GM19397 (cell line): Measurements from ENCODE around the gene C14orf132.

Source experiments
- ATAC-seq: cut with Tn5 transposase; IDR thresholded peaks from one replicate; pipeline ENCODE4 v1.9.1; 2021; ENCODE audit warnings: mild to moderate bottlenecking, moderate library complexity; ENCODE audit not compliant: unreplicated experiment

The C14orf132 gene

DNA sequence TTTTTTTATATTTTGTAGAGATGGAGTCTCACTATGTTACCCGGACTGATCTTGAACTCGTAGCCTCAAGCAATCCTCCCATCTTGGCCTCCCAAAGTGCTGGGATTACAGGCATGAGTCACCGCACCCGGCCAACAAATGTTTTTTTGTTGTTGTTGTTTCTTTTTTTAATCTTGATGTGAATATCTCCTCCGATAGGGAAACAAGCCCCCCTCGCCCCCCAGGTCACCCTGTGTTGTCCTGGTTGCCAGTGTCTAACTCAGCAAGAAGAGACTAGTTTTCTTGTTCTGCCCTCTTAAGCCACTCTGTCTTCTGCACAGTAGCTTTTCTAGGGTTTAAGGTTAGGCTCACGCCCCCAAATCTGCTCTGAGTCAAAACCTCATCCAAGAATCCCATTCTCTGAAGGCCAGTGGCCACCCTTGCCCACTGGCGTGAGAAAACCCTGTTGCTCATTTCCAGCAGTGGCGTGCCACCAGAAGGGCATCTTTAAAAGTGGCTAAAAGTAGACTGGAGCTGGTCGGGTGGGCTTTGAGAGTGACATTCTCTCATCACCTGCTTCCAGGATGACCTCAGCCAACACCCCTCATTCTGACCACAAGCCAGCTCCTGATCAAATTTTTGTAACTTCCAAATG is 42.7 kb downstream of the C14orf132 start:
- ATAC-seq: no peak

- no peak for ATAC-seq
Measured at GRCh38 chr14:96082420-96083300, 43.5 kb downstream of the C14orf132 start.

- no peak for ATAC-seq
Measured at GRCh38 chr14:96083667-96084320, 44.6 kb downstream of the C14orf132 start.

DNA sequence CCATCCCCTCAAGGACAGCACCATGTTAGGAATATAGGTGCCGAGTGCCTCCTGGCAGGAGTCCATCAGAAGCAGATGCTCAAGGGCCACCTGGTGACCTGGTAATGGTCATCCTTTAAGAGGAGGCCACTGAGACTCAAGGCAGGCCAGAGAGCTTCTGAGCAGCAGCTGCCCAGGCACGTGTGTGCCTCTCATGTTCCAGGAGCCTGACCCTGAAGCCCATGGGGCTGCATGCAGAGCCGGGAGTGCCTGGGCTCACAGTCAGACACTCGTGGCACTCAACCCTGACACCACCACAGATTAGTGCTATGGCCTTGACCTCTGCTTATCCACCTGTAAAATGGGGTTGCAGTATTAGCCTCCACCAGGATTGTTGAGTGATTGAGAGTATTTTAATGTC is 45.6 kb downstream of the C14orf132 start:
- ATAC-seq: no peak

DNA sequence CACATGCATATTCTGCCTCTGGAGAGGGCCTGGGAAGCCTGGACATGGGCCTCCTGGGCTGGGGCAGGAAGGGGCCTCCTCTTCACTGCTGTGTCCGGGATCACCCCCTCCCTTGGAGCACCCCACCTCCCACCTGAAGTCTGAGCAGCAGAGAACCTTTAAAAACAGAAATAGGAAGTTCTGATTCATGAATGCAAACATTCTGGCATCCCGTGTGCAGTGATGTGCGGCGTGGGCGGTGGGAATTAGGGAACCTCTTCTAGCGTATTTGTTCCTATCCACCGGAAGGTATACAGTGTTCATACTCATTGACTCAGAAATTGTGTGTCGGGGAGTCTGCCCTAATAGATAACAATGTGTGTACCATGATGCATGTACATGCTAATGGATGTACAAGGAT is 46.2 kb downstream of the C14orf132 start:
- ATAC-seq: no peak

GRCh38 chr14:96086032-96086431 is 46.9 kb downstream of the C14orf132 start:
- no peak for ATAC-seq

DNA sequence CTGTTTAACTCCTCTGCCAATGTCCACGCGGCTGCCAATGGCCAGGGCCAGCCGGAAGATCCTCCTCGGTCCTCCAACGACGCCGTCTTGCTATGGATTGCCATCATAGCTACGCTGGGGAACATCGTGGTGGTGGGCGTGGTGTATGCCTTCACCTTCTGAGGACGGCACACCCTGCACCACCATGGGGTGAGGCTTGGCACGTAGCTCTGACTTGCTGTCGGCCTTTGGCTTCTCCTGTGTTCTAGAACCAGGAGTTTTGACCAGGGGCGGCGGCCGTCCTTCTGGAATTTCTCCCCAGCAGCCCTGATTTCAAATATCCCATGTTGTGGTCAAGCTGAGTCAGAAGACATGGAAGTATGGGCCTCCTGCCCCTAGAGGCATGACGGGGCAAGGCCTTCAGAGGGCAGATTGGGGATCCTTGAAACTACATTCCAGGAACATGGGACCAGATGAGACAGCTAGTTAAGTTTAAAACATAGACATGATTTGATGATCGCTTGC is 47.5 kb downstream of the C14orf132 start:
- no peak for ATAC-seq

DNA sequence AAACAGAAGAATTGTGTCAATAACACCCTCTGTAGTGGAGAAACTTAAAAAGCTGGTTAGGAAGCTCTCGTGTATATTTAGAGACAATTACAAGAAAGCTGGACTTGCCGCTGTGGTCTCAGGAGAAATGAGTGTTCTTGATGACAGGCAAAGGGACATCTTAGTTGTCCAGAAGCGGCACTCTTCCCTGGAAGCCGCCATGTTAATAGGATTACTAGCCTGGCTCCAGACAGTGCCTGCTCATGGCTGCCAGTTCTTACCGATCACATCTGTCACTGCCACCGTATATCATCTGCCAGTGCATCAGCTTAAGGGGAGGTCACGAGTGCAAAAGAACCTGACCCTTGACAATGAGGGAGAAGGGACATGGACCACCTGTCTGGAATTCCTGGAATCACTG is 48.9 kb downstream of the C14orf132 start:
- no peak for ATAC-seq

DNA sequence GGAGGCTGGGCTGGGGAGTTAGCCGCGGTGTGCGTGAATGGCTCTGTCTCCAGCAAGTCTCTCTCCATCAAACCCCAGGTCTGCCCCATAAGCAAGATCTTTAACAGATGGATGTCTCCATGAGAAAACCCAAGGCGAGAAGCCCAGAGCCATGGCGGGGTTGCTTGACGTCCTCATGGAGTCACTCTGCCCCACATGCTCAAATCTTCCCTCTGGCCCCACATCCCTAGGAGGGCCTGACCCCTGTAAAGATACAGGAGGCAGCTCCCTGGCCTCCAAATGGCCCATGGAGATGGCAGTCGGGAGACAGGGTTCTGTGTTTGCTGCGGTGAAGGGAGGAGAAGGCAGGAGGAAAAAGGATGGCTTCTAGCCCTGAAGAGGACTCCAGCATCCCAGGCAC is 49.3 kb downstream of the C14orf132 start:
- ATAC-seq: no peak

GRCh38 chr14:96088911-96089310 is 49.7 kb downstream of the C14orf132 start:
- no peak for ATAC-seq

- no peak for ATAC-seq
Measured at GRCh38 chr14:96089401-96089800, 50.2 kb downstream of the C14orf132 start.

DNA sequence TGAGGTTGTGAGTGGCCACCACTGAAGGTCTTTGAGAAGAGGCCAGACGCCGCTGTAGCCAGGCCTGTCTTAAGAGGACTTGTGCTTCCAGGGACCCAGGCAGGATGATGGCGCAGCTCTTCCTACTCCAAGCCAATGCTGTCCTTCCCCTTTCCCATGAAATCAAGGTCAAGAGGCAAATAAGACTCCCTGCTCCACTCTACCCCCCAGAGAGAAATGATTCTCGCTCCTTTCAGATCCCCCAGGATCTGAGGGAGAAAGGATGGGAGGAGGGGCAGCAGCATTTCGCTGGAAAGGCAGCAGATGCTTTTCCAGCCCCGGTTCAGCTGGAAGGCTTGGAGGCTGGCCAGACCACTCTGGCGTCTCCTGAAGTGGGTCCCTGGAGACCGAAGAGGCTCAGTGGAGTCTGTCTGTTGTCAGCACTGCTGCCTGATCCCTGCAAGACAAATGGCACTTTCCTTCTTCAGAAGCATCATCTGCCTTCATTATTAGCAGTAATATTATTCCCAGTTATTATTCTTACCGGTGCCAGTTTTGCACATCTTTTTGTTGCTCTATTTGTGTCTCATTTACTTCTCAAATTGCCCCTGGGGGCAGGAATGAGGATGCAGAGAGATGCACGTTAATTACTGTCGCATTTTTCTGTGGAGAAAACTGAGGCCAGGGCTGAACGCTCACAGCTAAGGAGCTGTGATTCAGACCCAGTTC is 51.4 kb downstream of the C14orf132 start:
- ATAC-seq: no peak

- no peak for ATAC-seq
Measured at GRCh38 chr14:96091149-96091693, 52.1 kb downstream of the C14orf132 start.

DNA sequence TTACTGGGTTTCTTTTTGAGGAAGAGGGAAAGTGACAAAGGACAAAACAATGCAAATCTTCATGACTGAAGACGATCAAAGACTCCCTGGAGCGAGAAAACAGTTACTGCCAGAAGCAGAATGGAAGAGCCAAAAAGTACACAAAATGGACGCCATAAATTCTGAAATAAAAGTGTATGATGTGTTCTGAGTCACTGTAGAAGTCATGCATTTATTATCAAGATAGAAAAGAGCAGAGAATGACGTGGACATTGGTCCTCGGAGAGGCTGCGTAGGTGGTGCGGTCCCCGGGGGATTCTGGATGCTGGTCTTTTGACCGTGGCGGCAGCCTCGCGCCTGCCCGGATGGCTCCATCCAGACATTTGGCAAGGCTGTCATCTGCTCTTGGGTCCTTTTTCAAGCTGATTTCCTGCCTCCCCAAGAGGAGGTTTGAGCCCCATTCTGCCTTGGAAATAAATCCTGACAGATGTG is 52.8 kb downstream of the C14orf132 start:
- ATAC-seq: no peak

- no peak for ATAC-seq
Measured at GRCh38 chr14:96092936-96093335, 53.8 kb downstream of the C14orf132 start.

GRCh38 chr14:96094211-96094610 is 55.0 kb downstream of the C14orf132 start:
- ATAC-seq: no peak

- ATAC-seq: no peak
Measured at GRCh38 chr14:96094656-96095055, 55.5 kb downstream of the C14orf132 start.

GRCh38 chr14:96095058-96095457 is 55.9 kb downstream of the C14orf132 start:
- no peak for ATAC-seq

DNA sequence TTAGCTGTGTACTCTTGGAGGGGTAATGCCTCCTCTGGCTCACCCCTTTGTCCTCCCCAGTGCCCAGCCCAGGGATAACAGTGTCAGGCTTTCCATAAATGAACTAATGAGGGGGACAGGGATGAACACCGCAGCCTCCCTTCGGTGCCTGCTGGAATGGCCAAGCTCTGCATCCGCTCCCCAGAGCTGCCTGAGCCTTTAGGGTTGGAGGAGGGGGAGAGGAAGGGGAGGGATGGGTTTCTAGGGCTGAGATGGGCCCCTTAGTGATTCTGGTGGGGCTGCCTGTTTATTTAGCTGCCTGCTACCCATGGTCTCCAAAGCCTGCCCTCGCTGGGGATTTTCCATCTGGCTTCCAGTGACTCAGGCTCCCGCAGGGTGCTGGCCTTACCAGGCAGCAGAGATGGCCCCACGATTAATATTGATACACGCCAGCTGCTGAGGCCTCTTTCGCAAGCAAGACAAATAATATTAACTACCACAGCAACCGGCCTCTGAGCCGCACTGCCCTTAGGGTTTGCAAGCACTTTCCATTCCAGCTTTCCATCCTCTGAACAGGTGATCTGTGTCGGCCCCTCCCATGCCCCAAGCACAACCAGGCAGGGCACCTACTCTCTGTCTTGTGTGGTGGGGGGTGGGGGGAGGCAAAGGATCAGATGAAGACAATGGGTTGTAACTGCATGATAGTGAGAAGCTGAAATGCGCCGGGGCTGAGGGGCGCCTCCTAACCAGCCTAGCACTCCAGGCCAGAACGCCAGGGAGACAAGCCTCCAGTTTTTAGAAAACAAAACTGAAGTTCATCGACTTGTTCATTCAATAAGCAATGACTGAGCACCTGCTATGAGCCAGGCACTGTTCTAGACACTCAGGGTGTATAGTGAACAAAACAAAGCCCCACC is 56.7 kb downstream of the C14orf132 start:
- ATAC-seq: no peak
